ENCODE measurements around the gene AOPEP. TPM values are rescaled to one million over a fixed set of nuclear protein-coding genes. Genes with fewer than 3 reads are reported as not detected.

Gene AOPEP
- total RNA-seq, 2 experiments from 2014 or later = 6.9 to 7.0 TPM

GRCh38 chr9:94921092-94921471 is 194.6 kb downstream of the AOPEP start:
- H3K27ac Mint-ChIP-seq = no peak overlapping the region
- Histone ChIP-seq H3K4me3 (ENCODE audit: low read length) (no peak overlapping the region), H3K4me1 (ENCODE audit: insufficient read depth, low read length) (no peaks in the 10 kb centered on the region), H3K27me3 (ENCODE audit: control insufficient read depth in 1 of 2, insufficient read depth in 2 of 2, low read length in 2 of 2) (no peaks in the 10 kb centered on the region), H3K9me3 (ENCODE audit: control insufficient read depth in 1 of 2, insufficient read depth in 1 of 2, low read length in 2 of 2) (no peaks in the 10 kb centered on the region), H3K27ac (ENCODE audit: low read depth in 1 of 2, low read length in 2 of 2) (no peak overlapping the region), H3K36me3 (ENCODE audit: insufficient read depth, low read length) (no peaks in the 10 kb centered on the region)
- no peaks in the 10 kb centered on the region for H3K27me3 Mint-ChIP-seq
- no peak for ATAC-seq (ENCODE audit: poor library complexity)
- no peak for DNase-seq
- TF ChIP-seq CTCF (IDR thresholded peaks at IDR 0.05) = no peak
- H3K4me3 Mint-ChIP-seq = no peak overlapping the region
- intact Hi-C loops (cut with DNase I, micrococcal nuclease) = no loop called here
- H3K4me1 Mint-ChIP-seq (ENCODE audit: low read depth) = no peaks in the 10 kb centered on the region
- POLR2A ChIA-PET = no interaction called here
- H3K36me3 Mint-ChIP-seq (ENCODE audit: low read depth) = no peaks in the 10 kb centered on the region
- CTCF ChIA-PET = no interaction called here
- no peaks in the 10 kb centered on the region for H3K9me3 Mint-ChIP-seq

GRCh38 chr9:94921656-94922055 is 195.2 kb downstream of the AOPEP start:
- no peaks in the 10 kb centered on the region for H3K9me3 ChIP-seq (ENCODE audit: control insufficient read depth in 1 of 2, insufficient read depth in 1 of 2, low read length in 2 of 2)
- H3K27me3 Mint-ChIP-seq = no peaks in the 10 kb centered on the region
- ATAC-seq (ENCODE audit: poor library complexity) = no peak
- intact Hi-C loops (cut with DNase I, micrococcal nuclease) = no loop called here
- CTCF ChIA-PET = no interaction called here
- no peaks in the 10 kb centered on the region for H3K36me3 Mint-ChIP-seq (ENCODE audit: low read depth)
- H3K27me3 ChIP-seq (ENCODE audit: control insufficient read depth in 1 of 2, insufficient read depth in 2 of 2, low read length in 2 of 2) = no peaks in the 10 kb centered on the region
- H3K4me3 ChIP-seq (ENCODE audit: low read length) = no peak overlapping the region
- H3K27ac Mint-ChIP-seq = no peak overlapping the region
- DNase-seq = no peak
- H3K4me1 Mint-ChIP-seq (ENCODE audit: low read depth) = no peaks in the 10 kb centered on the region
- H3K9me3 Mint-ChIP-seq = no peaks in the 10 kb centered on the region
- H3K4me3 Mint-ChIP-seq = no peak overlapping the region
- no peak for TF ChIP-seq CTCF (IDR thresholded peaks at IDR 0.05)
- POLR2A ChIA-PET = no interaction called here
- no peak overlapping the region for H3K27ac ChIP-seq (ENCODE audit: low read depth in 1 of 2, low read length in 2 of 2)
- no peaks in the 10 kb centered on the region for H3K36me3 ChIP-seq (ENCODE audit: insufficient read depth, low read length)
- H3K4me1 ChIP-seq (ENCODE audit: insufficient read depth, low read length) = no peaks in the 10 kb centered on the region

DNA sequence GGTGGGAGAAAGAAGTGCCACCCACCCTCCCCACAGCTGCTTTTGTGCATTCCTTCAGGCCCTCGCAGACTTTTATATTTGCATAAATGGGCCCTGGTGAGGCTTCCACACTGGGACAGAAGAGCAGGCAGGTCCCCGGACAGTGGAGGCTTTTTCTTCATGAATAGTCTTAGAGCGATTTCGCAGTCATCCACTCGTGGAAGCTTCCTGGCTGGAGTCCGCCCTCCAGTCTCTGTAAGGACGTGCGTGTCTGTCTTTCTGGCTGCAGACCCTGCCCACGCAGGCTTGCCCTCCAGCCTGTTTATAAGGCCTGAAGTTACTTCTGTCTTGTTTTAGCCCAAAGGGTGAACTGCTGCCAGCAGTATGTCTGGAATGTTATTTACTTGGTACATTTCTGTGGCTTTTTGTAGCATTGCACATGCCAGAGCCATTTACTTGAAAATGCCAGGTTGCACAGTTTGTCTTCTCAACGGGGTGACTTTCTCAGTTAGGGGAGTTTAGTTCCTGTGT is 195.7 kb downstream of the AOPEP start:
- Mint-ChIP-seq H3K4me1 (ENCODE audit: low read depth) (no peaks in the 10 kb centered on the region), H3K27me3 (no peaks in the 10 kb centered on the region), H3K9me3 (no peaks in the 10 kb centered on the region), H3K4me3 (no peak overlapping the region), H3K27ac (no peak overlapping the region), H3K36me3 (ENCODE audit: low read depth) (no peaks in the 10 kb centered on the region)
- Histone ChIP-seq H3K27me3 (ENCODE audit: control insufficient read depth in 1 of 2, insufficient read depth in 2 of 2, low read length in 2 of 2) (no peaks in the 10 kb centered on the region), H3K4me3 (ENCODE audit: low read length) (no peak overlapping the region), H3K27ac (ENCODE audit: low read depth in 1 of 2, low read length in 2 of 2) (no peak overlapping the region), H3K9me3 (ENCODE audit: control insufficient read depth in 1 of 2, insufficient read depth in 1 of 2, low read length in 2 of 2) (no peaks in the 10 kb centered on the region), H3K36me3 (ENCODE audit: insufficient read depth, low read length) (no peaks in the 10 kb centered on the region), H3K4me1 (ENCODE audit: insufficient read depth, low read length) (no peaks in the 10 kb centered on the region)
- ChIA-PET POLR2A (no interaction called here), CTCF (no interaction called here)
- no peak for DNase-seq
- intact Hi-C loops (cut with DNase I, micrococcal nuclease) = no loop called here
- ATAC-seq (ENCODE audit: poor library complexity) = no peak
- TF ChIP-seq CTCF (IDR thresholded peaks at IDR 0.05) = no peak

All from CD4-positive, alpha-beta T cell (primary cell).